Panc1 (cell line): ENCODE data around the gene ATP11A.

Source experiments
- POLR2AphosphoS5 ChIP-seq: IDR thresholded peaks from 2 replicates; pipeline ENCODE4 v1.6.1; 2012; ENCODE audit warnings: mild to moderate bottlenecking, low read depth, low read length, moderate library complexity
- SIN3A ChIP-seq: IDR thresholded peaks from 2 replicates; pipeline ENCODE4 v1.6.1; 2012; ENCODE audit warnings: low read depth, mild to moderate bottlenecking, low read length, moderate library complexity, borderline replicate concordance; ENCODE audit not compliant: insufficient read depth
- TCF7L2 ChIP-seq: IDR thresholded peaks from 2 replicates; pipeline ENCODE4 v1.6.1; 2011; ENCODE audit warnings: mild to moderate bottlenecking, low read depth, low read length, inconsistent platforms
- TF ChIP-seq, protein P1 (sequence below): fragments of 450-650 bp; IDR thresholded peaks from 2 replicates; pipeline ENCODE4 v1.5.1; 2017; ENCODE audit warnings: mild to moderate bottlenecking
- TF ChIP-seq, protein P2 (sequence below), 2 experiments: IDR thresholded peaks; 2 replicates each; pipeline ENCODE4 v1.6.1; 2011 to 2012; ENCODE audit warnings: low read depth in 2 of 2, control low read depth in 1 of 2, low read length in 1 of 2, mild to moderate bottlenecking in 1 of 2, moderate library complexity in 1 of 2; ENCODE audit not compliant: insufficient read depth in 1 of 2

DNA sequence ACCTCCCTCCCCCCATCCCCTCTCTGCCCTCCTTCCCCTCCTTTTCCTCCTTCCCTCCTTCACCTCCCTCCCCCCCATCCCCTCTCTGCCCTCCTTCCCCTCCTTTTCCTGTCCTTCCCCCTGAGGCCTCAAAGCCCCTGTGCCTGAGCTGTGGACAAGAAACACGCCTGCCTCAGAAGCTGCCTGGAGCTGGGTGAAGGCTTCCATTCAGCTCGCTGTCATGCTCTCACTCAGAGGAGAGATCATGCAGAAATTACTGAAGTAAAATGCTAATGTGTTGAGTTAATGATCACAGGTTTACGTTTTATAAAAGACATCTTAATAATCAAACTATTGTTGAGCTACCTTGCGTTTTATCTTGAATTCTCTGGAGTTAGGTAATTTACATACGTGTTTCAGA lies 114.5 kb downstream of the ATP11A start:
- TF ChIP-seq, protein P1, sequence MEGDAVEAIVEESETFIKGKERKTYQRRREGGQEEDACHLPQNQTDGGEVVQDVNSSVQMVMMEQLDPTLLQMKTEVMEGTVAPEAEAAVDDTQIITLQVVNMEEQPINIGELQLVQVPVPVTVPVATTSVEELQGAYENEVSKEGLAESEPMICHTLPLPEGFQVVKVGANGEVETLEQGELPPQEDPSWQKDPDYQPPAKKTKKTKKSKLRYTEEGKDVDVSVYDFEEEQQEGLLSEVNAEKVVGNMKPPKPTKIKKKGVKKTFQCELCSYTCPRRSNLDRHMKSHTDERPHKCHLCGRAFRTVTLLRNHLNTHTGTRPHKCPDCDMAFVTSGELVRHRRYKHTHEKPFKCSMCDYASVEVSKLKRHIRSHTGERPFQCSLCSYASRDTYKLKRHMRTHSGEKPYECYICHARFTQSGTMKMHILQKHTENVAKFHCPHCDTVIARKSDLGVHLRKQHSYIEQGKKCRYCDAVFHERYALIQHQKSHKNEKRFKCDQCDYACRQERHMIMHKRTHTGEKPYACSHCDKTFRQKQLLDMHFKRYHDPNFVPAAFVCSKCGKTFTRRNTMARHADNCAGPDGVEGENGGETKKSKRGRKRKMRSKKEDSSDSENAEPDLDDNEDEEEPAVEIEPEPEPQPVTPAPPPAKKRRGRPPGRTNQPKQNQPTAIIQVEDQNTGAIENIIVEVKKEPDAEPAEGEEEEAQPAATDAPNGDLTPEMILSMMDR = no peak
- TF ChIP-seq, protein P2, sequence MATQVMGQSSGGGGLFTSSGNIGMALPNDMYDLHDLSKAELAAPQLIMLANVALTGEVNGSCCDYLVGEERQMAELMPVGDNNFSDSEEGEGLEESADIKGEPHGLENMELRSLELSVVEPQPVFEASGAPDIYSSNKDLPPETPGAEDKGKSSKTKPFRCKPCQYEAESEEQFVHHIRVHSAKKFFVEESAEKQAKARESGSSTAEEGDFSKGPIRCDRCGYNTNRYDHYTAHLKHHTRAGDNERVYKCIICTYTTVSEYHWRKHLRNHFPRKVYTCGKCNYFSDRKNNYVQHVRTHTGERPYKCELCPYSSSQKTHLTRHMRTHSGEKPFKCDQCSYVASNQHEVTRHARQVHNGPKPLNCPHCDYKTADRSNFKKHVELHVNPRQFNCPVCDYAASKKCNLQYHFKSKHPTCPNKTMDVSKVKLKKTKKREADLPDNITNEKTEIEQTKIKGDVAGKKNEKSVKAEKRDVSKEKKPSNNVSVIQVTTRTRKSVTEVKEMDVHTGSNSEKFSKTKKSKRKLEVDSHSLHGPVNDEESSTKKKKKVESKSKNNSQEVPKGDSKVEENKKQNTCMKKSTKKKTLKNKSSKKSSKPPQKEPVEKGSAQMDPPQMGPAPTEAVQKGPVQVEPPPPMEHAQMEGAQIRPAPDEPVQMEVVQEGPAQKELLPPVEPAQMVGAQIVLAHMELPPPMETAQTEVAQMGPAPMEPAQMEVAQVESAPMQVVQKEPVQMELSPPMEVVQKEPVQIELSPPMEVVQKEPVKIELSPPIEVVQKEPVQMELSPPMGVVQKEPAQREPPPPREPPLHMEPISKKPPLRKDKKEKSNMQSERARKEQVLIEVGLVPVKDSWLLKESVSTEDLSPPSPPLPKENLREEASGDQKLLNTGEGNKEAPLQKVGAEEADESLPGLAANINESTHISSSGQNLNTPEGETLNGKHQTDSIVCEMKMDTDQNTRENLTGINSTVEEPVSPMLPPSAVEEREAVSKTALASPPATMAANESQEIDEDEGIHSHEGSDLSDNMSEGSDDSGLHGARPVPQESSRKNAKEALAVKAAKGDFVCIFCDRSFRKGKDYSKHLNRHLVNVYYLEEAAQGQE (IDR thresholded peaks at IDR 0.05; ENCODE audit: insufficient read depth in 1 of 2, low read depth in 2 of 2, low read length in 1 of 2) = no peak
- no peak for TF ChIP-seq POLR2AphosphoS5
- TF ChIP-seq SIN3A = no peak
- TF ChIP-seq TCF7L2 = no peak
